Hepatocyte (in vitro differentiated cells): ENCODE data around the gene ZNF438.

Experiments
- CTCF ChIP-seq: fragments of 200-600 bp; sonication (generic); IDR thresholded peaks from 2 replicates; pipeline ENCODE4 v1.5.1; 2016; ENCODE audit warnings: antibody characterized with exemption, mild to moderate bottlenecking; ENCODE audit not compliant: poor library complexity
- EZH2 ChIP-seq: fragments of 200-600 bp; sonication (generic); IDR thresholded peaks from 2 replicates; pipeline ENCODE4 v1.6.1; 2016; ENCODE audit warnings: antibody characterized with exemption, mild to moderate bottlenecking, borderline replicate concordance
- EZH2phosphoT487 ChIP-seq: fragments of 200-600 bp; sonication (generic); IDR thresholded peaks from one replicate; pipeline ENCODE4 v1.6.1; 2018; ENCODE audit warnings: antibody characterized with exemption, mild to moderate bottlenecking, low read depth, moderate library complexity; ENCODE audit not compliant: unreplicated experiment, severe bottlenecking

GRCh38 chr10:30858499-30858898 is 173.2 kb downstream of the ZNF438 start:
- no peak for TF ChIP-seq EZH2phosphoT487
- TF ChIP-seq CTCF = no peak
- TF ChIP-seq EZH2 = no peak
